Measurements from ENCODE around the gene GPR173. TPM values are rescaled to one million over a fixed set of nuclear protein-coding genes. Genes with fewer than 3 reads are reported as not detected.

Gene GPR173
- total and polyA plus RNA-seq, 9 of the 15 experiments (the other 6 are each of a cell fraction or from before 2014, with no cell fraction given) = 0.01 TPM; not detected in 8

DNA sequence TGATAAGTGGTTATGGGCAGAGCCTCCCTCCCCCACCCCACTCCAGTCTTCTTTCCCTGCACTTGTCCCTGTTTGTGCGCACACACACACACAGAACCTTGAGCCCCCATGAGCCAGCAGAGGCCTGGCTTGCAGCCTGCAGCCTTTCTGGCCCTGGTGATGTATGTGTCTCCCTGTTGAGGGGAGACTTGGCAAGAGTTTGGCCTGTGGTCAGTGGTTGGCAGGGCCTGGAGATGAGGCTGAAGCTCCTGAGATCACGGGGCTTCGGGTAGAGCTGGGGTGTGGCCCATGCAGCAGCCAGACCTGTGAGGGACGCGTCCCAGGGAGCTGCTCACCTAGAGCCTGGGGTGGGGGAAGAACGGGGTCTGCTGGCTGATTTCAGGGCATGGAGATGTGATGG, 2.3 kb downstream of the GPR173 start:
- Histone ChIP-seq H2AFZ (ENCODE audit: low read depth, low read length) (no peak overlapping the region), H3K27ac (ENCODE audit: extremely low read depth, low read depth, low read length) (no peak overlapping the region), H3K9me3 (replicated peaks; ENCODE audit: control insufficient read depth, insufficient read depth, low read depth, low read length) (no peaks in the 10 kb centered on the region), H3K4me3 (no peak overlapping the region), H3K9me1 (ENCODE audit: control insufficient read depth, insufficient read depth, low read length) (no peaks in the 10 kb centered on the region), H3K4me2 (ENCODE audit: insufficient read depth, low read length) (no peak overlapping the region), H3K36me3 (ENCODE audit: control insufficient read depth, insufficient read depth, low read length) (no peaks in the 10 kb centered on the region), H3K9ac (ENCODE audit: insufficient read depth in 1 of 2, low read depth in 2 of 2, low read length in 2 of 2) (no peak overlapping the region), H4K20me1 (replicated peaks; ENCODE audit: control insufficient read depth, insufficient read depth, low read length) (no peaks in the 10 kb centered on the region), H3K79me2 (ENCODE audit: control insufficient read depth, insufficient read depth, low read length) (no peaks in the 10 kb centered on the region), H3K27me3 (ENCODE audit: control insufficient read depth in 2 of 2, insufficient read depth in 2 of 2, low read length in 2 of 2) (peaks cover 0 to 3% of the 10 kb centered on the region in 2 experiments; a peak in 1 of 5 replicates), H3K4me1 (replicated peaks in 1 of 2; ENCODE audit: control insufficient read depth in 2 of 2, insufficient read depth in 2 of 2, low read length in 2 of 2) (no peaks in the 10 kb centered on the region)
- FAIRE-seq (no peak), ATAC-seq (no peak), DNase-seq (ENCODE audit: extremely low read depth in 1 of 4, low spot score in 3 of 4) (no peak)
- CTCF ChIA-PET (ENCODE audit: low intra/inter-chr PET ratio) = no interaction called here
- in situ Hi-C loops (cut with MboI) (no loop called here), intact Hi-C loops (cut with micrococcal nuclease) (no loop called here)
- WGBS (ENCODE audit: insufficient coverage, low coverage, missing lambda C conversion rate) = 12% methylated on average over 5 of the region's 6 CpGs
- POLR2A ChIA-PET = no interaction called here
- no TSS peak for BruUV-seq (replicated peaks)
- TF ChIP-seq SAFB2 (IDR thresholded peaks at IDR 0.05; ENCODE audit: borderline replicate concordance, low read depth, low read length, severe bottlenecking) (no peak), ELF2 (CRISPR knock-in tag; IDR thresholded peaks at IDR 0.05) (no peak), KAT7 (CRISPR knock-in tag; IDR thresholded peaks at IDR 0.05; ENCODE audit: borderline replicate concordance) (no peak), NFATC3 (IDR thresholded peaks at IDR 0.05) (no peak), SMAD2 (IDR thresholded peaks at IDR 0.05; ENCODE audit: low read depth, low read length) (no peak), ATF1 (CRISPR knock-in tag; IDR thresholded peaks at IDR 0.05) (no peak), ATF1 (tag; IDR thresholded peaks at IDR 0.05) (no peak), PYGO2 (tag; IDR thresholded peaks at IDR 0.05) (no peak)
- TF ChIP-seq, protein P1, sequence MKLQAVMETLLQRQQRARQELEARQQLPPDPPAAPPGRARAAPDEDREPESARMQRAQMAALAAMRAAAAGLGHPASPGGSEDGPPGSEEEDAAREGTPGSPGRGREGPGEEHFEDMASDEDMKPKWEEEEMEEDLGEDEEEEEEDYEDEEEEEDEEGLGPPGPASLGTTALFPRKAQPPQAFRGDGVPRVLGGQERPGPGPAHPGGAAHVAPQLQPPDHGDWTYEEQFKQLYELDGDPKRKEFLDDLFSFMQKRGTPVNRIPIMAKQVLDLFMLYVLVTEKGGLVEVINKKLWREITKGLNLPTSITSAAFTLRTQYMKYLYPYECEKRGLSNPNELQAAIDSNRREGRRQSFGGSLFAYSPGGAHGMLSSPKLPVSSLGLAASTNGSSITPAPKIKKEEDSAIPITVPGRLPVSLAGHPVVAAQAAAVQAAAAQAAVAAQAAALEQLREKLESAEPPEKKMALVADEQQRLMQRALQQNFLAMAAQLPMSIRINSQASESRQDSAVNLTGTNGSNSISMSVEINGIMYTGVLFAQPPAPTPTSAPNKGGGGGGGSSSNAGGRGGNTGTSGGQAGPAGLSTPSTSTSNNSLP (IDR thresholded peaks at IDR 0.05; ENCODE audit: borderline replicate concordance, low read depth, low read length) = no peak
- TF ChIP-seq, protein P2, sequence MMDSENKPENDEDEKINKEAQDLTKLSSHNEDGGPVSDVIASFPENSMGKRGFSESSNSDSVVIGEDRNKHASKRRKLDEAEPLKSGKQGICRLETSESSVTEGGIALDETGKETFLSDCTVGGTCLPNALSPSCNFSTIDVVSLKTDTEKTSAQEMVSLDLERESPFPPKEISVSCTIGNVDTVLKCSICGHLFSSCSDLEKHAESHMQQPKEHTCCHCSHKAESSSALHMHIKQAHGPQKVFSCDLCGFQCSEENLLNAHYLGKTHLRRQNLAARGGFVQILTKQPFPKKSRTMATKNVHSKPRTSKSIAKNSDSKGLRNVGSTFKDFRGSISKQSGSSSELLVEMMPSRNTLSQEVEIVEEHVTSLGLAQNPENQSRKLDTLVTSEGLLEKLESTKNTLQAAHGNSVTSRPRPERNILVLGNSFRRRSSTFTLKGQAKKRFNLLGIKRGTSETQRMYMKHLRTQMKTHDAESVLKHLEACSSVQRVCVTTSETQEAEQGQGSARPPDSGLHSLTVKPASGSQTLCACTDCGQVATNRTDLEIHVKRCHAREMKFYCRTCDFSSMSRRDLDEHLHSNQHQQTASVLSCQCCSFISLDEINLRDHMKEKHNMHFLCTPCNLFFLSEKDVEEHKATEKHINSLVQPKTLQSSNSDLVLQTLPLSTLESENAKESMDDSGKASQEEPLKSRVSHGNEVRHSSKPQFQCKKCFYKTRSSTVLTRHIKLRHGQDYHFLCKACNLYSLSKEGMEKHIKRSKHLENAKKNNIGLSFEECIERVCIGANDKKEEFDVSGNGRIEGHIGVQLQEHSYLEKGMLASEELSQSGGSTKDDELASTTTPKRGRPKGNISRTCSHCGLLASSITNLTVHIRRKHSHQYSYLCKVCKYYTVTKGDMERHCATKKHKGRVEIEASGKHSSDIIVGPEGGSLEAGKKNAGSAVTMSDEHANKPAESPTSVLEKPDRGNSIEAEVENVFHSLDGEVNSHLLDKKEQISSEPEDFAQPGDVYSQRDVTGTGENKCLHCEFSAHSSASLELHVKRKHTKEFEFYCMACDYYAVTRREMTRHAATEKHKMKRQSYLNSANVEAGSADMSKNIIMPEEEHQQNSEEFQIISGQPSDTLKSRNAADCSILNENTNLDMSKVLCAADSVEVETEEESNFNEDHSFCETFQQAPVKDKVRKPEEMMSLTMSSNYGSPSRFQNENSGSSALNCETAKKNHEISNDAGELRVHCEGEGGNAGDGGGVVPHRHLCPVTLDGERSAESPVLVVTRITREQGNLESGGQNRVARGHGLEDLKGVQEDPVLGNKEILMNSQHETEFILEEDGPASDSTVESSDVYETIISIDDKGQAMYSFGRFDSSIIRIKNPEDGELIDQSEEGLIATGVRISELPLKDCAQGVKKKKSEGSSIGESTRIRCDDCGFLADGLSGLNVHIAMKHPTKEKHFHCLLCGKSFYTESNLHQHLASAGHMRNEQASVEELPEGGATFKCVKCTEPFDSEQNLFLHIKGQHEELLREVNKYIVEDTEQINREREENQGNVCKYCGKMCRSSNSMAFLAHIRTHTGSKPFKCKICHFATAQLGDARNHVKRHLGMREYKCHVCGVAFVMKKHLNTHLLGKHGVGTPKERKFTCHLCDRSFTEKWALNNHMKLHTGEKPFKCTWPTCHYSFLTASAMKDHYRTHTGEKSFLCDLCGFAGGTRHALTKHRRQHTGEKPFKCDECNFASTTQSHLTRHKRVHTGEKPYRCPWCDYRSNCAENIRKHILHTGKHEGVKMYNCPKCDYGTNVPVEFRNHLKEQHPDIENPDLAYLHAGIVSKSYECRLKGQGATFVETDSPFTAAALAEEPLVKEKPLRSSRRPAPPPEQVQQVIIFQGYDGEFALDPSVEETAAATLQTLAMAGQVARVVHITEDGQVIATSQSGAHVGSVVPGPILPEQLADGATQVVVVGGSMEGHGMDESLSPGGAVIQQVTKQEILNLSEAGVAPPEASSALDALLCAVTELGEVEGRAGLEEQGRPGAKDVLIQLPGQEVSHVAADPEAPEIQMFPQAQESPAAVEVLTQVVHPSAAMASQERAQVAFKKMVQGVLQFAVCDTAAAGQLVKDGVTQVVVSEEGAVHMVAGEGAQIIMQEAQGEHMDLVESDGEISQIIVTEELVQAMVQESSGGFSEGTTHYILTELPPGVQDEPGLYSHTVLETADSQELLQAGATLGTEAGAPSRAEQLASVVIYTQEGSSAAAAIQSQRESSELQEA (IDR thresholded peaks at IDR 0.05; ENCODE audit: low read depth) = no peak
- TF ChIP-seq, protein P3, sequence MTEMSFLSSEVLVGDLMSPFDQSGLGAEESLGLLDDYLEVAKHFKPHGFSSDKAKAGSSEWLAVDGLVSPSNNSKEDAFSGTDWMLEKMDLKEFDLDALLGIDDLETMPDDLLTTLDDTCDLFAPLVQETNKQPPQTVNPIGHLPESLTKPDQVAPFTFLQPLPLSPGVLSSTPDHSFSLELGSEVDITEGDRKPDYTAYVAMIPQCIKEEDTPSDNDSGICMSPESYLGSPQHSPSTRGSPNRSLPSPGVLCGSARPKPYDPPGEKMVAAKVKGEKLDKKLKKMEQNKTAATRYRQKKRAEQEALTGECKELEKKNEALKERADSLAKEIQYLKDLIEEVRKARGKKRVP (CRISPR knock-in tag; IDR thresholded peaks at IDR 0.05) = no peak
- TF ChIP-seq, protein P4, sequence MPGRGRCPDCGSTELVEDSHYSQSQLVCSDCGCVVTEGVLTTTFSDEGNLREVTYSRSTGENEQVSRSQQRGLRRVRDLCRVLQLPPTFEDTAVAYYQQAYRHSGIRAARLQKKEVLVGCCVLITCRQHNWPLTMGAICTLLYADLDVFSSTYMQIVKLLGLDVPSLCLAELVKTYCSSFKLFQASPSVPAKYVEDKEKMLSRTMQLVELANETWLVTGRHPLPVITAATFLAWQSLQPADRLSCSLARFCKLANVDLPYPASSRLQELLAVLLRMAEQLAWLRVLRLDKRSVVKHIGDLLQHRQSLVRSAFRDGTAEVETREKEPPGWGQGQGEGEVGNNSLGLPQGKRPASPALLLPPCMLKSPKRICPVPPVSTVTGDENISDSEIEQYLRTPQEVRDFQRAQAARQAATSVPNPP (IDR thresholded peaks at IDR 0.05; ENCODE audit: borderline replicate concordance, insufficient read depth, insufficient read length) = no peak

Measured in K562 (cell line).